Keratinocyte (primary cell): ENCODE measurements around the gene PALM2AKAP2. TPM values are rescaled to one million over a fixed set of nuclear protein-coding genes. Genes with fewer than 3 reads are reported as not detected.

Source experiments
- DNase-seq: peaks from one replicate; pipeline ENCODE4 v3.0.0-alpha.2; 2011; ENCODE audit warnings: low read depth, missing footprints, low spot score
- FAIRE-seq: peaks from 2 replicates; lab custom pipeline; 2011; peaks lifted over from hg19 to GRCh38; lab: Jason Lieb, UNC
- H2AFZ ChIP-seq: 2 replicates; pipeline ENCODE4 v1.6.0; 2012; ENCODE audit warnings: low read length, control low read depth, inconsistent platforms; ENCODE audit not compliant: control insufficient read depth
- H3K27ac ChIP-seq: 2 replicates; pipeline ENCODE4 v1.5.1; 2011; ENCODE audit warnings: low read length; ENCODE audit not compliant: control insufficient read depth, insufficient read depth
- H3K27me3 ChIP-seq: 3 replicates; pipeline ENCODE4 v1.6.0; 2011; ENCODE audit warnings: low read length; ENCODE audit not compliant: control insufficient read depth, insufficient read depth; ENCODE audit errors: extremely low read depth
- H3K36me3 ChIP-seq, 2 experiments: 2 replicates in 1 of 2; 3 replicates in 1 of 2; pipeline ENCODE4 v1.5.1; 2011; ENCODE audit warnings: low read length in 2 of 2, mild to moderate bottlenecking in 1 of 2; ENCODE audit not compliant: control insufficient read depth in 2 of 2, insufficient read depth in 2 of 2; ENCODE audit errors: extremely low read depth in 1 of 2
- H3K4me1 ChIP-seq: 3 replicates; pipeline ENCODE4 v1.5.1; 2011; ENCODE audit warnings: low read length; ENCODE audit not compliant: control insufficient read depth, insufficient read depth; ENCODE audit errors: extremely low read depth
- H3K4me2 ChIP-seq: 3 replicates; pipeline ENCODE4 v1.6.0; 2011; ENCODE audit warnings: low read depth, low read length; ENCODE audit not compliant: control insufficient read depth, insufficient read depth; ENCODE audit errors: extremely low read depth
- H3K4me3 ChIP-seq, 3 experiments: fragments of 200-600 bp in 1 of 3; sonication (generic) in 1 of 3; 2 replicates in 2 of 3; 3 replicates in 1 of 3; pipeline ENCODE4 v1.5.1; 2011 to 2016; ENCODE audit warnings: low read length in 3 of 3, mild to moderate bottlenecking in 3 of 3, control low read depth in 2 of 3, inconsistent platforms in 1 of 3, low read depth in 1 of 3, mixed read lengths in 1 of 3, mixed run types in 1 of 3, moderate library complexity in 1 of 3; ENCODE audit not compliant: control insufficient read depth in 2 of 3, insufficient read depth in 2 of 3; ENCODE audit errors: extremely low read depth in 1 of 3
- H3K79me2 ChIP-seq: 2 replicates; pipeline ENCODE4 v1.6.0; 2012; ENCODE audit warnings: low read length; ENCODE audit not compliant: control insufficient read depth, insufficient read depth
- H3K9ac ChIP-seq: 3 replicates; pipeline ENCODE4 v1.6.0; 2011; ENCODE audit warnings: low read length; ENCODE audit not compliant: control insufficient read depth, insufficient read depth; ENCODE audit errors: extremely low read depth
- H3K9me1 ChIP-seq: 3 replicates; pipeline ENCODE4 v1.6.0; 2011; ENCODE audit warnings: low read length; ENCODE audit not compliant: control insufficient read depth, insufficient read depth; ENCODE audit errors: extremely low read depth
- H3K9me3 ChIP-seq: 2 replicates; pipeline ENCODE4 v1.5.1; 2012; ENCODE audit warnings: low read depth, low read length; ENCODE audit not compliant: control insufficient read depth
- H4K20me1 ChIP-seq: 3 replicates; pipeline ENCODE4 v1.6.0; 2011; ENCODE audit warnings: low read length; ENCODE audit not compliant: control insufficient read depth, insufficient read depth; ENCODE audit errors: extremely low read depth
- CTCF ChIP-seq, 3 experiments: IDR thresholded peaks in 1 of 3; conservative IDR thresholded peaks in 1 of 3; optimal IDR thresholded peaks in 1 of 3; 2 replicates in 2 of 3; 3 replicates in 1 of 3; pipeline versions ENCODE3 to v1.5.1; 2011; ENCODE audit warnings: low read length in 3 of 3, mild to moderate bottlenecking in 3 of 3, moderate library complexity in 2 of 3, control low read depth in 1 of 3, inconsistent platforms in 1 of 3; ENCODE audit not compliant: insufficient read depth in 2 of 3; ENCODE audit errors: extremely low read depth in 1 of 3
- EZH2 ChIP-seq: IDR thresholded peaks from one replicate; pipeline ENCODE4 v1.6.1; 2012; ENCODE audit warnings: inconsistent platforms, mild to moderate bottlenecking, low read length, moderate library complexity
- dilution Hi-C: fragments of 300-500 bp; cut with MboI; formaldehyde crosslinking; loops from one replicate; pipeline ENCODE4 v1.7.0; 2020; ENCODE audit warnings: low sequenced_read_pairs; ENCODE audit not compliant: extremely low pct_ligation_motif_present
- polyA plus RNA-seq, 5 experiments: library from polyadenylated mRNA; depleted of rRNA in 3 of 5; stranded (reverse) in 3 of 5; stranded (forward) in 1 of 5; unstranded in 1 of 5; fragments of >200 nt; gene quantifications; 1 replicate in 1 of 5; 2 replicates in 3 of 5; 3 replicates in 1 of 5; pipeline versions ENCODE4 v1.2.1 to v1.2.3, GENCODE V29; 2011 to 2012; ENCODE audit warnings: missing spikeins in 2 of 5, low read depth in 1 of 5, low replicate concordance in 1 of 5

PALM2AKAP2 gene
- polyA plus RNA-seq, 1 donor (not counting 4 experiments of a cell fraction or from before 2014, with no cell fraction given), result 3.6 TPM

DNA sequence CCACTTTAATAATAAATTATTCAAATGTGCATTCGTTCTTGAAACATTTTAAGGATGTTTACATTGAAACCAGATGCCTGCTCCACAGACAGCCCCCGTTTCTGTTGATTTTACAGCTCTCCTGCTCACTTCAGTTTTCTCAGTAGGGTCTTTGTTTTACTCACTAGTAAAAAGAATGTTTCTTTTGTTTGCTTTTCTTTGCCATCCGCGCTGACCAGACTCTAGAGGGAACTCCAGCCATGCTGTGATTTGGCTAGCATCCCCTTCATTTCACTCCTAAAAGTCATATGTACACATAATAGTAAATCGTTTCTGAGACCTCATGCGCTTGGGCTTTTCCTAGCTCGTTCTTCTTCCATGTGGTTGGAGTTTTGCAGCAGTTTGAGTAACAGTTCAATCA lies 28.7 kb upstream of the PALM2AKAP2 start:
- no peaks in the 10 kb centered on the region for H3K9me1 ChIP-seq
- H3K9ac ChIP-seq, result no peak overlapping the region
- H3K36me3 ChIP-seq, result no peaks in the 10 kb centered on the region
- H3K27ac ChIP-seq, result no peak overlapping the region
- dilution Hi-C loops, result no loop called here
- no peaks in the 10 kb centered on the region for H3K79me2 ChIP-seq
- DNase-seq (no peak), FAIRE-seq (no peak)
- no peaks in the 10 kb centered on the region for H4K20me1 ChIP-seq
- TF ChIP-seq EZH2 (no peak), CTCF (optimal IDR thresholded peaks at IDR 0.05 in 1 of 3, IDR thresholded peaks at IDR 0.05 in 1 of 3, conservative IDR thresholded peaks at IDR 0.05 in 1 of 3; ENCODE audit: extremely low read depth in 1 of 3, insufficient read depth in 2 of 3, low read length in 3 of 3) (no peak)
- no peaks in the 10 kb centered on the region for H3K9me3 ChIP-seq
- H3K27me3 ChIP-seq, result peaks cover 12% of the 10 kb centered on the region
- no peak overlapping the region for H3K4me2 ChIP-seq
- no peak overlapping the region for H2AFZ ChIP-seq
- no peaks in the 10 kb centered on the region for H3K4me1 ChIP-seq
- H3K4me3 ChIP-seq, result no peak overlapping the region

- no peaks in the 10 kb centered on the region for H3K9me1 ChIP-seq
- no peak overlapping the region for H3K4me3 ChIP-seq
- TF ChIP-seq EZH2 (no peak), CTCF (optimal IDR thresholded peaks at IDR 0.05 in 1 of 3, IDR thresholded peaks at IDR 0.05 in 1 of 3, conservative IDR thresholded peaks at IDR 0.05 in 1 of 3; ENCODE audit: extremely low read depth in 1 of 3, insufficient read depth in 2 of 3, low read length in 3 of 3) (no peak)
- H3K4me1 ChIP-seq, result no peaks in the 10 kb centered on the region
- FAIRE-seq (no peak), DNase-seq (no peak)
- no peak overlapping the region for H3K9ac ChIP-seq
- peaks cover 12% of the 10 kb centered on the region for H3K27me3 ChIP-seq
- no peak overlapping the region for H2AFZ ChIP-seq
- no peak overlapping the region for H3K4me2 ChIP-seq
- no peaks in the 10 kb centered on the region for H4K20me1 ChIP-seq
- dilution Hi-C loops, result no loop called here
- no peaks in the 10 kb centered on the region for H3K79me2 ChIP-seq
- H3K9me3 ChIP-seq, result no peaks in the 10 kb centered on the region
- H3K27ac ChIP-seq, result no peak overlapping the region
- H3K36me3 ChIP-seq, result no peaks in the 10 kb centered on the region
Observed at GRCh38 chr9:109753308-109753707, 26.7 kb upstream of the PALM2AKAP2 start.
